GM18517 (cell line): Measurements from ENCODE around the gene PNPLA1.

Source experiments
- ATAC-seq: cut with Tn5 transposase; IDR thresholded peaks from one replicate; pipeline ENCODE4 v1.9.1; 2021; ENCODE audit warnings: mild to moderate bottlenecking, moderate library complexity; ENCODE audit not compliant: unreplicated experiment

The PNPLA1 gene

DNA sequence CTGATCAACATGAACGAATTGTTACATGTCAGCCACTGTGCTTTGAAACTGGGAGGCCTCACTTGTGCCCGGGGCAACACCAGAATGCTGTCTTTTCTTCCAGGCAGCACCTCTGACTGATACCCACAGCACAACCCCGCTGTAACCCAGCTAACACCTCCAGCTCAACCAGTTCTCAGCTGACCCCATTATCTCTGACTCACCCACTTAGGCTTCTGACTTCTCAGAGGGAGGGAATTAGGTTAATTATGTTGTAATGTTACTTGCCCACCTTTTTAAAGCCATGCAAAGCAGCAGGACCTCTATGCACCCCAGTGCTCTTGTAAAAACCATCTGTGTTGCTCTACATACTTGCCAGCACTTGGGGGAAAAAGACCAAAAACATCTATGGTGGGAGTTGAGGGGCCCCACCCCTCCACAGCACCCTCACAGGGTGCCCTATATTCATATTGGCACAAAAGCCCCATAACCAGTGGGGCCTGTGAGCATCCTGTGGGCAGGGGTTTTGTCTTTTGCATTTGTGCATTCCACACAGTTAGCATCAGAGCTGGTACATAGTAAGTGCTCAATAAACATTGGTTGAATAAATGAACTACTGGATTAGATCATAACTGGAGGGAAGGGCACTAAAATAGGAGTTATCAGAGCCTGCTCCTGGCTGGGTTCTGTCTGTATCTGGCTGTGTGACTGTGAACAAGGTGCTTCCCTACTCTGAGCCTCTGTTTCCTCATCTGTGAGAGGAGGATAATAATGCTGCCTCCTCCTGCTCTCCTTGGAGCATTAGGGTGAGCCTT lies 44.6 kb downstream of the PNPLA1 start:
- no peak for ATAC-seq

DNA sequence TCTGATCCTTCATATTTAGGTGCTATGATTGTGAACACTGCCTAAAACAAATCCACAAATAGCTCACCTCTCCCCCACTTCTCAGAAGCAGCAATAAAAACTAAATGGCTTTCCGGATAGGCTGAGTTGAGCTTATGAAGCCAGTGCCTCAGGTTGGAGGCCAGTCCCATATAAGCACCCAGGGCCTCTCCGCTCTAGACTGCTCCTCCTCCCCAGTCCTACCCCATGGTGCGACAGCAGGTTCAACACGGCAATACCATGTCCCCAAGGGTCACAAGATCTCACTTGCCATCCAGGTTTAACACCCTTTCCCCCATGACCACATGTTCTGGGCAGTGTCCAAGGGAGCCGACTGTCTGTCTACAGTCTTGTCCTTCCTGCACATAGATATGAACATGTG lies 46.1 kb downstream of the PNPLA1 start:
- ATAC-seq, result no peak

- no peak for ATAC-seq
Observed at GRCh38 chr6:36317623-36318022, 47.8 kb downstream of the PNPLA1 start.

DNA sequence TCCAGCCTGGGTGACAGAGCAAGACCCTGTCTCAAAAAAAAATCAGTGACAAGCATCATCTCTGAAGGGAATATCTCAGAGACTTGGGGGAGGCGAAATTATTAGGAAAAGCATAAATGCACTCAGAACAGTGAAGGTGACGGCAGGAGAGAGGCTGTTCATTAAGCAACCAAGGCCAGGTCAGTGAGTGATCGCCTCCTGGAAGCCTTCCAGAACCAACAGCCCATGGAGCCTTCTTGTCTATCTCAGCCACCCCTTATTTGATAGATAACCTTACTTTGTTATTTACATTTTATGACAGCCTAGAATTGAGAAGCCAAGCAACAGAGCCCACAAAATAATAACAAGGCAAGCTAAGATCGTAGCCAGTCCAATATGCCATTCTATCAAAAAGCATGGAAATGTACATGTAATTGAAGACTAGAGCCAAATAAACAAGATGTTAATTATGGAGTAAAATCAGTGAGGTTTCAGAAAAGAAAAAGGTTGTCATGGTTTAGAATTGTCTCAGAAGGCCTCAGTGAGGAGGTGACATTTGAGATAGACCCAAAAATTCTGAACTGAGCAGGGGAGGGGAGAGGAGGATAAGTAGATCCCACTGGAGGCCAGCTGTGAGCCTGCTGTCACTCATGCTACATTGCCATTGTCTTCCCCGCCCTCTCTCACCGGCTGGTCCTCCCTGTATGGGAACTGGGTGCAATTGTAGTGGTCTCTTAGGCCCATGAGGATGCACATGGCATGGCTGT lies 49.0 kb downstream of the PNPLA1 start:
- ATAC-seq, result no peak

DNA sequence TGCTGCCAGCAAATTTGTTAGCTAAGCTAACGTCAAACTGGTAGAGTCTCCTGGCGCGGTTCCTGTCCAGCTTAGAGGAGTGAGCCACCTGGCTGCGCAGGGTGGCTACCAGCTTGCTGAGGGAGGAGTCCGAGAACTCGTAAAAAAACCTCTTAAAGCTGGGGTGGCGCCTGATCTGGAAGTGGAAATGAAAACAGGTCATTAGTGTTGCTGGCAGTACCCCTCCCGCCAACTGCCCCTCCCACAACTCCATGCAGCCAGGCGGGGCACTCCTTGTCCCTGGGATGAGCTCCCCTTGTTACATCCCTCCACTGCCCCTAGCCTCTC lies 49.5 kb downstream of the PNPLA1 start:
- ATAC-seq, result no peak

- no peak for ATAC-seq
Observed at GRCh38 chr6:36319821-36320220, 50.0 kb downstream of the PNPLA1 start.

DNA sequence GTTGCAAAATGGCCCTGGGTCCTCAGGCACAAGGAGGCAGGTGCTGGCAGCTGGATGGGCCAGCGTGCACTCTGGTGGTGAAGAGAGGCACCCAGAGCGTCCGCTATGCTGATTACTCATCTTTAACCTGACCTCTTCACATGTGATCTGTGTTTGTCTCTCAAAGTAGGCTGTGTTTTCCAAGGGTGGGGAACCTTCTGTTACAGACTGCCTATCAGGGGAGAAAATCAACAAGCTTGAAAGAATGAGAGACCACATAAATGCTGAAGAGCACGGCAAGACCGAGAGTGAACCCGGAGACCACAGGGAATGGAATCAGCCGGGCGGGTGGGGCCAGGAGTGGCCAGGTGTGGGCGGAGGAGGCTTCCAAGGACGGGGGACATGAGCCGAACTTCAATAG lies 50.6 kb downstream of the PNPLA1 start:
- no peak for ATAC-seq

DNA sequence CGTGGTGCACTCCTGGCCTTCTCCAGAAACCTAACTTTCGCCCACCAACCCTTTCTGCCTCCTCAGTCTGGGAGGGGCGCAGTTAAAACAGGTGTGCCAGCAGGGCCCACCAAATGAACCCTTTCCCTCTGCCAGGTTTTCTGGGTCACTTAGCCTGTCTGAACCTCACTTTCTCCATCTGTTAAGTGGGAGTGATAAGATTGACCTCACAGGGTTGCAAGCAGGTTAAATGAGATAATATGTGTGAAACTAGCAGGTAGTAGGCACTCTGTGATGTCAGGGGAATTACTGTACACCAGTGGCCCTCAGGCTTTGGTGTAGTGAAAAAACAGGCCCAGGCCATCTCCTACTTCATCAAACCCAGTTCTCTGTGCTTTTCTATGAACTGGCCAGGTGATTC lies 52.7 kb downstream of the PNPLA1 start:
- ATAC-seq, result no peak

GRCh38 chr6:36323062-36323461 lies 53.2 kb downstream of the PNPLA1 start:
- ATAC-seq, result no peak

DNA sequence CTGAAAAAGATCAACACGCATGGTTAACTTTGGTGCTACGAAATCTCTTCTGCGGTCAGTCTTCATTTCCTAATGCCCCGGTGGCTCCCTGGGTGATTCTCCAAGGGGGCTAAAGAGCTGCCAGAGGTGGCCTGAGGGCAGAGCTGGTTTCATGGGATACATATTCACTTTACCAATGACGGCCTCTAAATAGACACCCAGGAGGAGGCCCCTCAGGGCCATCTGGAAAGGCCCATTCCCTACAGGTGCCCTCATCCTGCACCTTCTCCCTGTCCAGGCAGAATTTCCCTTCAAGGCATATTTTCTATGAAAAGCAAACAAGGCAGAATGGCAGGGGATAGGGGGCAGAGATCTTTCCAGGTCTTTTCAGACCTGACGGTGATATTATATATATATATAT lies 54.3 kb downstream of the PNPLA1 start:
- ATAC-seq, result no peak

DNA sequence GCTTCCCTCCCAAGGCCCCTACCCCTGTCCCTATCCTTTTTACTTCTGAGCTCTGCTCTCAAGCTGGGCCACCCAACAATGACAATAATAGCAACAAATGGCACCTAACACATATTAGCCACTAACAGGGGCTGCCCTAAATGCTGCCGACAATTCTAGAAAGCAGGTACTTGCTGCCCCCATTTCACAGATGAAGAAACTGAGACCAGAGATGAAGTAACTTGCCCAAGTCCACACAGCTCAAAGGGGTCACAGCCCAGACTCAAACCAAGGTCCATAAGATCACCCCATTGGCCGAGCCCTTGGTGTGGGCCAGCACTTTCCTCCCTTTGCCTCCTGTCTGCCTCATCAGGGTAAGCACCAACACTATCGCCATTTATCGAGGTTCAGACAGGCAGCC lies 54.9 kb downstream of the PNPLA1 start:
- ATAC-seq, result no peak

DNA sequence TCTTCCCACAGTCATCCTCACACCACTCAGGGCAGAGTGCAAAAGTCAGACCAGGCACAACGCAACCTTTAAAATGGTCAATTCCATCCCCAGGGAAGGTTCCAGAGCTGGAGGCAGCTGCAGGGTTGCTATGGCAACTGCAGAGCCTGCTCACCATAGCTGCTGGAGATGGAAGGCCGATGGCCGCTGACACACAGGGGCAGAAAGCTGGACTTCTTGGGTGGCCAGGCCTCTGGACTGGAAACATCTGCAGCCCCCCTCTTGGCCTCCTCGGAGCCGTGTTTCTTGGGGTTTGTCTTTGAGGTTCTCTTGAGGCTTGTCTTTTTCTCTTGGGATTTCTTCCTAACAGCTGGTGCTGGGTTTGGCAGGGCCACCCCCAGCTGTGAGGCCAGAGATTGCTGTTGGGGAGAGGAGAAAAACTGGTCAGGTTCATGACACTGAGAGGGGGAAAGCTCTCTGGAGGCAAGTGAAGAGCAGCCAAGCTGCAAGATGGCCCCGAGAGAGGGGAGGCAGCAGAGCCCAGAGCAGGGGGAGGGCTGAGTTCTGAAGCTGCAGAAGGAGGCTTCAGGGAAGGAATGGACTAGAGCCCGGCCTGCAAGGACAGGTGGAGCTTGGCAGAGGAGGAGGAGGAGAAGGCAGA lies 56.6 kb downstream of the PNPLA1 start:
- ATAC-seq, result no peak

DNA sequence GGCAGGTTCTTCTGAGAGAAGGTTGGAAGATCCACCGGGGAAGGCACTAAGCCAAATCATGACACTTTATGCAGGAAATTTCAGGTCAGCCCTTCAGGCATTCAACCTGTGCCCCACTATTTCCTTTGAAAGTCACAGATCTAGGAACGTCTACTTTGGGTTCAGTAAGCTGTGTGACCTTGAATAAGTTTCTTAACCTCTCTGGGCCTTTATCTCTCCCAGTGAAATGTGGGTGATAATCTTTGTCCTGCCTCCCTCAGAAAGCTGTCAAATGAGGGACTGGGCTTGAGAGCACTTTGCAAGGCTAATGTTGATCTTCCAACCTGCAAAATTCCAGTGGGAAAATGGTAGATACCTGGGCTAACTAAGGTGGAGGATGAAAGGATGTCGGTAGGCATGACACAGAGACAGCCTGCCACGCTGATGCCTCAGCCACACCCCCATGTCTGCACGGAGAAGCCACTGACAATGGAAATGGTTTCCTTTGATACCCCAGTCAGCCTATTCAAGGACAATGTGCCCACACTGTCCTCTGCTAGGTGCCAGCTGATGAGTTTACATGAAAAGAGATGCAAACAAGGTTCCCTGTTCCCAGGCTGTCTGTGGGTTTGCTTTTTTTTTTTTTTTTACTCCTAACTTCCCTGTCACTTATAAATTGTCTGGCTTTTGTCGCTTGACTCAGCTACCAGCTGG lies 57.5 kb downstream of the PNPLA1 start:
- no peak for ATAC-seq

- ATAC-seq, result no peak
Observed at GRCh38 chr6:36327919-36328236, 58.0 kb downstream of the PNPLA1 start.

GRCh38 chr6:36328600-36328999 lies 58.7 kb downstream of the PNPLA1 start:
- ATAC-seq, result no peak

GRCh38 chr6:36329798-36330291 lies 60.0 kb downstream of the PNPLA1 start:
- no peak for ATAC-seq

DNA sequence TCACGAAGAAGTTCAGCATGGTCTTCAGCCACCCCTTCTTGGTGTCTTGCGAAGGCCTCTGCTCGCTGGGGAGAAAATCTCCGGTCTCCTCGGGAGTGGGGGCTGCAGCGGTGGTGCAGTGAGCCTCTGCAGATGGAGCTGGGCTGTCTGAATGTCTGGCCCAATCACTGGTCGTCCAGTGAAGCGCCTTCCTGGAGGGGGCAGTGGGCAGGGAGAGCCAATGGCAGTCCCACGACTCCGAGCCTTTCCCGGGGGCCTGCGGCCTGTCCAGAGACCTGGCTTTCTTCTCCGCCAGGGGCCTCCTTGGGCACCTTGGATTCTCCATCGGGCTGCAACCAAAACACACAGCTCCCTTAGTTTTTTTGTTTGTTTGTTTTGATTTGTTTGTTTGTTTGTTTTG lies 60.5 kb downstream of the PNPLA1 start:
- ATAC-seq, result no peak

- no peak for ATAC-seq
Observed at GRCh38 chr6:36331381-36331780, 61.5 kb downstream of the PNPLA1 start.

- no peak for ATAC-seq
Observed at GRCh38 chr6:36333171-36333895, 63.5 kb downstream of the PNPLA1 start.

DNA sequence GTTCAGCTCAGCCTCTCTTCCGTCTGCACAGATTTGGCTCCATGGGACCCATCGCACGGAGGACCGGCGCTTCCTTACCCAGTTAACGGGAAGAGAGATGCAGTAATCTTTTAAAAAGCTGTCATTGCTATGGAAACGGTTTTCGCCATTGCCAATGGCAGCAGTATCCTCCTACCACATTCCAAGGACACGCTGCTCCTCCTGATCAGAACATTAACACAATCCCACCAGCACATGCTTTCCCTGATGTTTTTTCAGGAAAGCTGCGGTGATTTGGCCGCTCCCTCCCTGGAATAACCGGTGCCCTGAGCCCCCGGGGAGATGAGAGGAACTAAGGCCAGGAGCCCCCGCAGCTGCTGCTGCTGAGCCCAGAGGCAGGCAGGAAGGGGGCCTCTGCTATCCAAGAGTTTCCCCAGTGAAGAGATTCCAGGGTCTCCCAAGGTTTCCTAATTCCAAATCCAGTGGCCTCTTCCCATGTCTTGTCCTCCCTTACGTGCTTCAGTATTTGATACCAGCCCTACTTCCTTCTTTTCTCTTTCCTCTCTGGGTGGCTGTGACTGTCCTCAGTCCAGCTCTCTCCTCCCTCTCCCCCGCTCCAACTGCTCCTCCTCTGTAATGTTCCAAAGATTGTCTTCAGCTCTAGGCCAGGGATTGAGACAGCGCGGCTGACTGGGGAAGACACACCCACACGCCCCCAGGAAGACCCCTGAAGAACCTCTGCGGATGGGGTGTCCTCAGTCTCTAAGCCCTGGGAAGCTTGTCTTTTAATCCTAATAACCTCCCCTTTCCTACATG lies 64.3 kb downstream of the PNPLA1 start:
- no peak for ATAC-seq
